ENCODE data around the gene MORC4.

Gene MORC4

GRCh38 chrX:106964290-106964689 is 35.7 kb downstream of the MORC4 start:
- H3K9me3 Mint-ChIP-seq (ENCODE audit: low read depth) = no peaks in the 10 kb centered on the region
- no peaks in the 10 kb centered on the region for H3K27me3 Mint-ChIP-seq
- no peak overlapping the region for H3K27ac Mint-ChIP-seq
- H3K36me3 Mint-ChIP-seq = peaks cover 27% of the 10 kb centered on the region
- no peak overlapping the region for H3K4me3 Mint-ChIP-seq
- H3K4me1 Mint-ChIP-seq (ENCODE audit: low read depth) = peaks cover 2% of the 10 kb centered on the region

GRCh38 chrX:106963111-106963510 is 36.9 kb downstream of the MORC4 start:
- H3K27ac Mint-ChIP-seq = no peak overlapping the region
- H3K4me1 Mint-ChIP-seq (ENCODE audit: low read depth) = peaks cover 2% of the 10 kb centered on the region
- no peaks in the 10 kb centered on the region for H3K9me3 Mint-ChIP-seq (ENCODE audit: low read depth)
- no peak overlapping the region for H3K4me3 Mint-ChIP-seq
- no peaks in the 10 kb centered on the region for H3K27me3 Mint-ChIP-seq
- peaks cover 21% of the 10 kb centered on the region for H3K36me3 Mint-ChIP-seq

DNA sequence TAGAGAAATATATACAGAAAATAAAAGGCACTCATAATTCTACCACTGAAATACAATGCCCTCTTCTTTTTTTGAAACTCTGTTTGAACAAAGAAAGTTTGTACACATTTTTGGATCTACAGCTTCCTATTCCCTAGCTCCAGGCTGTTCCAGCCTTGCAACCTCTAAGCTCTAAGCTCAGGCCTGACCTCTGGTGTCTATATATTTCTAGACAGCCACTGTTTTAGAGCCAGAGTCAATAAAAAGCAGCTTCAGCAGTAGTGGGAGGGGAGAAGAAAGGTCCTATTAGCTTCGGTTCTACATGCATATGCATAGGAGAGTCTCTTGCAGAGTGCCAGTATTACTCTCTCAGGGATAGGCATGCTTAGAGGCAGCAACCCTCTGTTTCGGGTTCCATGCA is 40.1 kb downstream of the MORC4 start:
- Mint-ChIP-seq H3K9me3 (ENCODE audit: low read depth) (no peaks in the 10 kb centered on the region), H3K4me1 (ENCODE audit: low read depth) (no peaks in the 10 kb centered on the region), H3K27ac (no peak overlapping the region), H3K4me3 (no peak overlapping the region), H3K27me3 (no peaks in the 10 kb centered on the region), H3K36me3 (peaks cover 8% of the 10 kb centered on the region)

DNA sequence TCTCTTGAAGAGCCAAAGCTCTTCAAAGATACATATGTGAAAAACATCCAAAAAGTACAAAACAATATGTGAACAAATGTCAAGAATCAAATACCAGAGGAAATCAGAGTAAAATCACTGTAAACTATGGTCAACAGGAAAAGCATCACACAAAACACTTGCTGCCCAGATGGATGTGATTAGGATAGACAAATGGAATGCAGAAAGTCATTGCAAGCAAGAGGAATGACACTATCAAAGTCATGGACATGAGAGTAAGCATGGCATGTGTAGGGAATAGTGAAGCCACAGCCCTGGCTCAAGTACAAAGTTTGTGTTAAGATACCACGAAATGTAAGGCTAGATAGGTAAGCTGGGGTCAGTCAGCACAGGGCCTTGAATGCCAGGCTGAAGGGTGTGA is 42.2 kb downstream of the MORC4 start:
- H3K9me3 Mint-ChIP-seq (ENCODE audit: low read depth) = no peaks in the 10 kb centered on the region
- H3K36me3 Mint-ChIP-seq = peaks cover 2% of the 10 kb centered on the region
- H3K4me3 Mint-ChIP-seq = no peak overlapping the region
- H3K27me3 Mint-ChIP-seq = no peaks in the 10 kb centered on the region
- no peak overlapping the region for H3K27ac Mint-ChIP-seq
- H3K4me1 Mint-ChIP-seq (ENCODE audit: low read depth) = no peaks in the 10 kb centered on the region

GRCh38 chrX:106955004-106955772 is 44.8 kb downstream of the MORC4 start:
- H3K4me3 Mint-ChIP-seq = no peak overlapping the region
- H3K27ac Mint-ChIP-seq = no peak overlapping the region
- no peaks in the 10 kb centered on the region for H3K27me3 Mint-ChIP-seq
- no peaks in the 10 kb centered on the region for H3K4me1 Mint-ChIP-seq (ENCODE audit: low read depth)
- no peaks in the 10 kb centered on the region for H3K9me3 Mint-ChIP-seq (ENCODE audit: low read depth)
- H3K36me3 Mint-ChIP-seq = peaks cover 3% of the 10 kb centered on the region

DNA sequence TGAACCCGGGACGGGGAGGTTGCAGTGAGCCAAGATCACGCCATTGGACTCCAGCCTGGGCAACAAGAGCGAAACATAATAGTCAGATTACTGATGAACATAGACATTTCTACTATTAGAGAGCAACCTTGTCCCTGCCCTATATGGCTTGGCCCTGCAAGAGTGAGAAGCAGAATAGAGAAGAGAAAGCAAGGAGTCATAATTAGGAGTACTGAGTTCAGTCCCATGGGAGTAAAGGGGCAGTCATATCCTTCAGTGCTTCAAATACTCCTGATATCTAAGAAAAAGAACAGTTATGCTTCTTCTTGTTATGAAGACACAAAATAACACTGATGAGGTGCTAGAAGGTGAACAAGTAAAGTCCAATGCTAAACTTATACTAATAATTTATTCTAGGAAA is 46.0 kb downstream of the MORC4 start:
- H3K4me3 Mint-ChIP-seq = no peak overlapping the region
- no peaks in the 10 kb centered on the region for H3K27me3 Mint-ChIP-seq
- H3K4me1 Mint-ChIP-seq (ENCODE audit: low read depth) = no peaks in the 10 kb centered on the region
- no peak overlapping the region for H3K27ac Mint-ChIP-seq
- H3K9me3 Mint-ChIP-seq (ENCODE audit: low read depth) = no peaks in the 10 kb centered on the region
- H3K36me3 Mint-ChIP-seq = peaks cover 4% of the 10 kb centered on the region

- Mint-ChIP-seq H3K36me3 (peaks cover 4% of the 10 kb centered on the region), H3K27me3 (no peaks in the 10 kb centered on the region), H3K9me3 (ENCODE audit: low read depth) (no peaks in the 10 kb centered on the region), H3K27ac (no peak overlapping the region), H3K4me3 (no peak overlapping the region), H3K4me1 (ENCODE audit: low read depth) (no peaks in the 10 kb centered on the region)
These were observed 47.0 kb downstream of the MORC4 start for GRCh38 chrX:106952988-106953387.

DNA sequence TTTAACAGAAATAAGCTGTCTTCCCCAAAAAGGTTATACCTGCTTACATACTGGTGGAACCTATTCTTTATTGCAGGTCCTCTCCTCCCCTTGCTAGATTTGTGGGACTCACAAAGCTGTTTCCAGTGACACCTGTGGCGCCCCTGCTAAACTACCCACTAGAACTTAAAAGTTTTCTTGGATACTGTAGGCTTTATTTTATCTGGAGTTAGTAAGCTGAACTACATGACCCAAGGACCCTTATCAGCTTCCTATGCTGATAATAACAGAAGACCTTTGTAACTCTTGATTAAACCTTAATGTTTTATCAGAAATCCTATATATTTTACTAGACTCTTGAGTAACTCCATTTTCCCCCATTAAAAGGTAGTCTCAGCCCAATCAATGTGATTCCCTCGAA is 47.5 kb downstream of the MORC4 start:
- H3K27me3 Mint-ChIP-seq = no peaks in the 10 kb centered on the region

DNA sequence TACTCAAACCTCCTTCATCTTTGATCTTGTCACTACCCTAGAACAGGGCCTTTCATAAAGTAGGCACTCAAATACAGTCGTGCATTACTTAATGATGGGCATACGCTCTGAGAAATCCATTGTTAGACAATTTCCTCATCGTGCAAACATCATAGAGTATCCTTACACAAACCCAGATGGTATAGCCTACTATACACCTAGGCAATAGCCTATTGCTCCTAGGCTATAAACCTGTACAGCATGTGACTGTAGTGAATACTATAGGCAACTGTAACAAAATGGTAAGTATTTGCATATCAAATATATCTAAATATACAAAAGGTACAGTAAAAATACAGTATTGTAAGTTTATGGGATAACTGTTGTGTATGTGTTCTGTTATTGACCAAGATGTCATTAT is 47.9 kb downstream of the MORC4 start:
- Mint-ChIP-seq H3K27me3 (no peaks in the 10 kb centered on the region), H3K9me3 (ENCODE audit: low read depth) (no peaks in the 10 kb centered on the region), H3K27ac (no peak overlapping the region), H3K36me3 (peaks cover 5% of the 10 kb centered on the region), H3K4me1 (ENCODE audit: low read depth) (no peaks in the 10 kb centered on the region), H3K4me3 (no peak overlapping the region)

More for the DNA sequence above, 47.5 kb downstream of the MORC4 start:
- H3K27ac Mint-ChIP-seq = no peak overlapping the region
- H3K4me3 Mint-ChIP-seq = no peak overlapping the region
- peaks cover 4% of the 10 kb centered on the region for H3K36me3 Mint-ChIP-seq
- no peaks in the 10 kb centered on the region for H3K4me1 Mint-ChIP-seq (ENCODE audit: low read depth)
- H3K9me3 Mint-ChIP-seq (ENCODE audit: low read depth) = no peaks in the 10 kb centered on the region

GRCh38 chrX:106951230-106951629 is 48.8 kb downstream of the MORC4 start:
- H3K4me1 Mint-ChIP-seq (ENCODE audit: low read depth) = no peaks in the 10 kb centered on the region
- peaks cover 4% of the 10 kb centered on the region for H3K36me3 Mint-ChIP-seq
- no peak overlapping the region for H3K27ac Mint-ChIP-seq
- no peak overlapping the region for H3K4me3 Mint-ChIP-seq
- H3K27me3 Mint-ChIP-seq = no peaks in the 10 kb centered on the region
- no peaks in the 10 kb centered on the region for H3K9me3 Mint-ChIP-seq (ENCODE audit: low read depth)

DNA sequence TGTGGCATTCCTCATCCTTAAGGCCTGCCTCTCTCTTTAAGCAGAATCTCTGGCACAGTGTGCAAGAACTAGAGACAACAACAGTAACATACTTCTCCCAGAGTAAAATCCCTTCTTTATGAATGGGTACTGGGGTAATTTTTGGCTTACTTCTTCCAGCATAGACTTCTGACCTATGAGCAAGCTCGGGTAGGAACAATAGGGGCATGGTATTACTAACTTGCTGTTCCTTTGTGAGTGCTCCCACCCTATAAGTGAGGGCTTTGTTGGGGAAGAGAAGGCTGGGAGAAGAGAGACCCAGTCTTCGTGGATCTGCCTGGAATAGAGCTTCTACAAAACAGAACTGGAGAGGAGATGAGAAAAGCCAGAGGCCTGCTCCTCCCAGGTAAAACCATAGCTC is 49.6 kb downstream of the MORC4 start:
- Mint-ChIP-seq H3K9me3 (ENCODE audit: low read depth) (no peaks in the 10 kb centered on the region), H3K27ac (no peak overlapping the region), H3K36me3 (peaks cover 4% of the 10 kb centered on the region), H3K4me3 (no peak overlapping the region), H3K4me1 (ENCODE audit: low read depth) (no peaks in the 10 kb centered on the region), H3K27me3 (no peaks in the 10 kb centered on the region)

DNA sequence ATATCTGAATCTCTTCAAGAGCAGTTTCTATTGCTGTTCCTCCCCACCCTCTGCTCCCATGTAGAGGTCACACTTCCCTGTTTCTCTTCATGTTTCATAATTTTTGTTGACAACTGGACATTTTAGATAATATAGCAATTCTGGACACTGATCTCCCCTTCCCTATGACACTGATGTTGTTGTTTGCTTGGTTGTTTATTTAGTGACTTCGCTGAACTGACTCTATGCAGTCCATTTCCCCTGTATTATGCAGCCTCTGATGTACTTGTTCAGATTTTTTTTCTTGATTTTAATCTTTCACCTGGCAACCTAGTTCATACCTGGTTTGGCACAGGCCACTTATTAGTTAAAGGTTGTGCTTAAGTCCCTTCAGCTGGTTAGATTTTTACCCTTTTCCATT is 50.6 kb downstream of the MORC4 start:
- Mint-ChIP-seq H3K9me3 (ENCODE audit: low read depth) (no peaks in the 10 kb centered on the region), H3K4me3 (no peak overlapping the region), H3K4me1 (ENCODE audit: low read depth) (no peaks in the 10 kb centered on the region), H3K27ac (no peak overlapping the region), H3K27me3 (no peaks in the 10 kb centered on the region), H3K36me3 (peaks cover 6% of the 10 kb centered on the region)

GRCh38 chrX:106948641-106949040 is 51.4 kb downstream of the MORC4 start:
- no peak overlapping the region for H3K4me3 Mint-ChIP-seq
- H3K4me1 Mint-ChIP-seq (ENCODE audit: low read depth) = no peaks in the 10 kb centered on the region
- H3K27me3 Mint-ChIP-seq = no peaks in the 10 kb centered on the region
- H3K36me3 Mint-ChIP-seq = peaks cover 6% of the 10 kb centered on the region
- H3K27ac Mint-ChIP-seq = no peak overlapping the region
- H3K9me3 Mint-ChIP-seq (ENCODE audit: low read depth) = no peaks in the 10 kb centered on the region

DNA sequence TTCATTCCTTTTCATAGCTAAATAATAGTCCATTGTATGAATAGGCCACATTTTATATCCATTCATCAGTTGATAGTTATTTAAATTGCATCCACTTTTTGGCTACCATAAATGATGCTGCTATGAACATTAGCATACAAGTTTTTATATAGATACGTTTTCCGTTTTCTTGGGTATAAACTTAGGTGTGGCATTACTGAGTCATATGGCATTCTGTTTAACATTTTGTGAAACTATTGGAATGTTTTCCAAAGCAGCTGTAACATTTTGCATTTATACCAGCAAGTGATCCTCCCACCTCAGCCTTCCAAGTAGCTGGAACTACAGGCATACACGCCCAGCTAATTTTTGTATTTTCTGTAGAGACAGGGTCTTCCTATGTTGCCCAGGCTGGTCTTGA is 53.5 kb downstream of the MORC4 start:
- Mint-ChIP-seq H3K4me3 (no peak overlapping the region), H3K27me3 (no peaks in the 10 kb centered on the region), H3K9me3 (ENCODE audit: low read depth) (no peaks in the 10 kb centered on the region), H3K4me1 (ENCODE audit: low read depth) (no peaks in the 10 kb centered on the region), H3K36me3 (peaks cover 9% of the 10 kb centered on the region), H3K27ac (no peak overlapping the region)

- Mint-ChIP-seq H3K9me3 (ENCODE audit: low read depth) (no peaks in the 10 kb centered on the region), H3K4me3 (no peak overlapping the region), H3K36me3 (peaks cover 5% of the 10 kb centered on the region), H3K27ac (no peak overlapping the region), H3K27me3 (no peaks in the 10 kb centered on the region), H3K4me1 (ENCODE audit: low read depth) (no peaks in the 10 kb centered on the region)
These were observed 59.9 kb downstream of the MORC4 start for GRCh38 chrX:106940068-106940467.

GRCh38 chrX:106939566-106939965 is 60.4 kb downstream of the MORC4 start:
- peaks cover 3% of the 10 kb centered on the region for H3K36me3 Mint-ChIP-seq
- H3K4me3 Mint-ChIP-seq = no peak overlapping the region
- no peaks in the 10 kb centered on the region for H3K4me1 Mint-ChIP-seq (ENCODE audit: low read depth)
- no peaks in the 10 kb centered on the region for H3K9me3 Mint-ChIP-seq (ENCODE audit: low read depth)
- H3K27me3 Mint-ChIP-seq = no peaks in the 10 kb centered on the region
- no peak overlapping the region for H3K27ac Mint-ChIP-seq

All from activated naive CD8-positive, alpha-beta T cell (primary cell).